GM06990 (cell line): Measurements from ENCODE around the gene ADARB2.

ENCODE experiments used
- DNase-seq: peaks from one replicate; pipeline ENCODE4 v3.0.0-alpha.2; 2011; ENCODE audit not compliant: insufficient read length; ENCODE audit errors: extremely low read depth
- H3K27me3 ChIP-seq: replicated peaks from 2 replicates; pipeline ENCODE4 v1.6.0; 2011; ENCODE audit warnings: low read length; ENCODE audit not compliant: control insufficient read depth, insufficient read depth
- H3K36me3 ChIP-seq: 2 replicates; pipeline ENCODE4 v1.5.1; 2011; ENCODE audit warnings: low read length; ENCODE audit not compliant: control insufficient read depth, insufficient read depth
- H3K4me3 ChIP-seq: replicated peaks from 2 replicates; pipeline ENCODE4 v1.5.1; 2011; ENCODE audit warnings: low read depth, mild to moderate bottlenecking, control low read depth, low read length
- CTCF ChIP-seq: IDR thresholded peaks from 2 replicates; pipeline ENCODE4 v1.5.1; 2011; ENCODE audit warnings: low read length, control low read depth, mild to moderate bottlenecking, inconsistent platforms; ENCODE audit not compliant: insufficient read depth, poor library complexity, severe bottlenecking

ADARB2 gene

GRCh38 chr10:1138529-1138928, 598.8 kb downstream of the ADARB2 start:
- no peak for TF ChIP-seq CTCF
- H3K27me3 ChIP-seq = no peaks in the 10 kb centered on the region
- no peak overlapping the region for H3K4me3 ChIP-seq
- no peak for DNase-seq
- no peaks in the 10 kb centered on the region for H3K36me3 ChIP-seq

- H3K4me3 ChIP-seq = no peak overlapping the region
- no peak for DNase-seq
Measured at GRCh38 chr10:1137499-1138163, 599.7 kb downstream of the ADARB2 start.

GRCh38 chr10:1136268-1136667, 601.1 kb downstream of the ADARB2 start:
- no peak overlapping the region for H3K4me3 ChIP-seq
- H3K27me3 ChIP-seq = no peaks in the 10 kb centered on the region
- H3K36me3 ChIP-seq = peaks cover 3% of the 10 kb centered on the region
- DNase-seq = no peak
- TF ChIP-seq CTCF = no peak

More at GRCh38 chr10:1137499-1138163, 599.7 kb downstream of the ADARB2 start:
- Histone ChIP-seq H3K36me3 (no peaks in the 10 kb centered on the region), H3K27me3 (no peaks in the 10 kb centered on the region)
- no peak for TF ChIP-seq CTCF

- Histone ChIP-seq H3K27me3 (no peaks in the 10 kb centered on the region), H3K36me3 (peaks cover 14% of the 10 kb centered on the region), H3K4me3 (no peak overlapping the region)
- DNase-seq = no peak
- no peak for TF ChIP-seq CTCF
Measured at GRCh38 chr10:1134156-1134555, 603.2 kb downstream of the ADARB2 start.

GRCh38 chr10:1133495-1134045, 603.8 kb downstream of the ADARB2 start:
- no peak for TF ChIP-seq CTCF
- no peak for DNase-seq
- Histone ChIP-seq H3K27me3 (no peaks in the 10 kb centered on the region), H3K4me3 (no peak overlapping the region), H3K36me3 (peaks cover 18% of the 10 kb centered on the region)
